Activated T-helper 17 cell treated with anti-CD3 and anti-CD28 coated beads, Interleukin-2, amount 50 U/mL, for 72 hours (primary cell): ENCODE results near the gene VAPB. TPM values are rescaled to one million over a fixed set of nuclear protein-coding genes. Genes with fewer than 3 reads are reported as not detected.

Source experiments
- ATAC-seq: fragments of 150-1000 bp; cut with Tn5 transposase; replicated peaks from 2 replicates; pipeline ENCODE4 v1.10.0; 2021; ENCODE audit warnings: mild to moderate bottlenecking, moderate library complexity
- H3K27ac Mint-ChIP-seq: one replicate; pipeline ENCODE4 v1.8.0; 2022; ENCODE audit warnings: mixed read lengths
- H3K27me3 Mint-ChIP-seq: one replicate; pipeline ENCODE4 v1.8.0; 2022; ENCODE audit warnings: mixed read lengths
- H3K36me3 Mint-ChIP-seq: one replicate; pipeline ENCODE4 v1.8.0; 2022; ENCODE audit warnings: low read depth, mild to moderate bottlenecking, mixed read lengths
- H3K4me1 Mint-ChIP-seq: one replicate; pipeline ENCODE4 v1.8.0; 2022; ENCODE audit warnings: mixed read lengths
- H3K4me3 Mint-ChIP-seq: one replicate; pipeline ENCODE4 v1.8.0; 2022; ENCODE audit warnings: mild to moderate bottlenecking, mixed read lengths
- H3K9me3 Mint-ChIP-seq: one replicate; pipeline ENCODE4 v1.8.0; 2022; ENCODE audit warnings: mixed read lengths
- total RNA-seq, 2 donors: library from RNA; stranded (reverse); gene quantifications; one replicate each; pipeline ENCODE4 v1.2.3, GENCODE V29; 2022

The VAPB gene
- total RNA-seq, 2 donors from 2014 or later = 43.2 to 48.2 TPM

- no peaks in the 10 kb centered on the region for H3K36me3 Mint-ChIP-seq
- peaks cover 12% of the 10 kb centered on the region for H3K27me3 Mint-ChIP-seq
- H3K4me3 Mint-ChIP-seq = no peak overlapping the region
- H3K9me3 Mint-ChIP-seq = peaks cover 5% of the 10 kb centered on the region
- no peak for ATAC-seq
- H3K4me1 Mint-ChIP-seq = no peaks in the 10 kb centered on the region
- no peak overlapping the region for H3K27ac Mint-ChIP-seq
These were observed 91.7 kb downstream of the VAPB start for GRCh38 chr20:58480551-58481336.

- Mint-ChIP-seq H3K27me3 (peaks cover 18% of the 10 kb centered on the region), H3K4me1 (no peaks in the 10 kb centered on the region), H3K27ac (no peak overlapping the region), H3K9me3 (peaks cover 12% of the 10 kb centered on the region), H3K36me3 (peaks cover 6% of the 10 kb centered on the region), H3K4me3 (no peak overlapping the region)
- ATAC-seq = peak; percentile 68
These were observed 92.5 kb downstream of the VAPB start for GRCh38 chr20:58481481-58482021.

GRCh38 chr20:58482416-58482815, 93.4 kb downstream of the VAPB start:
- H3K9me3 Mint-ChIP-seq = peaks cover 12% of the 10 kb centered on the region
- H3K27ac Mint-ChIP-seq = no peak overlapping the region
- no peak for ATAC-seq
- H3K27me3 Mint-ChIP-seq = peaks cover 18% of the 10 kb centered on the region
- no peaks in the 10 kb centered on the region for H3K4me1 Mint-ChIP-seq
- H3K36me3 Mint-ChIP-seq = peaks cover 6% of the 10 kb centered on the region
- no peak overlapping the region for H3K4me3 Mint-ChIP-seq

DNA sequence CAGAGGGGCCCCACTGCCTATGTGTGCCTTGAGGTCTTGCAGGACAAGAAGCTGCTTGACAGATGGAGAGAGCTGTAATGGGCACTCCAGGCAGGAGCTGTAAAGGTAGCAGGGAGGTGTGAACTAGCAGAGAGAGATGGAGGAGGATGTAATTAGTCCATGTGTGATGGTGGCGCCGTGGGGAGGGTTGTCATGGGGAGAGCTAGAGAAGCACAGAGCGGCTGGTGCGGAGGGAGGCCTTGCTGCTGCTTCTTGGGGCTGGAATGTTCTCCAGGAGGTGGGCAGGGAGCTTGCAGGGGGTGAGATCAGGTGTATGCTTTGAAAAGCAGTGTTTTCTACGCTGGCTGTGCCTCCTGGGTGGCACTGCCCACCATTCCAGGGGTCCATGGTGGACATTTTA, 94.0 kb downstream of the VAPB start:
- Mint-ChIP-seq H3K36me3 (peaks cover 6% of the 10 kb centered on the region), H3K27ac (no peak overlapping the region), H3K4me3 (no peak overlapping the region), H3K27me3 (peaks cover 18% of the 10 kb centered on the region), H3K9me3 (peaks cover 12% of the 10 kb centered on the region), H3K4me1 (no peaks in the 10 kb centered on the region)
- no peak for ATAC-seq

GRCh38 chr20:58483470-58483869, 94.4 kb downstream of the VAPB start:
- Mint-ChIP-seq H3K9me3 (peaks cover 8% of the 10 kb centered on the region), H3K4me1 (no peaks in the 10 kb centered on the region), H3K27me3 (peaks cover 18% of the 10 kb centered on the region), H3K27ac (no peak overlapping the region), H3K4me3 (no peak overlapping the region), H3K36me3 (peaks cover 6% of the 10 kb centered on the region)
- no peak for ATAC-seq

DNA sequence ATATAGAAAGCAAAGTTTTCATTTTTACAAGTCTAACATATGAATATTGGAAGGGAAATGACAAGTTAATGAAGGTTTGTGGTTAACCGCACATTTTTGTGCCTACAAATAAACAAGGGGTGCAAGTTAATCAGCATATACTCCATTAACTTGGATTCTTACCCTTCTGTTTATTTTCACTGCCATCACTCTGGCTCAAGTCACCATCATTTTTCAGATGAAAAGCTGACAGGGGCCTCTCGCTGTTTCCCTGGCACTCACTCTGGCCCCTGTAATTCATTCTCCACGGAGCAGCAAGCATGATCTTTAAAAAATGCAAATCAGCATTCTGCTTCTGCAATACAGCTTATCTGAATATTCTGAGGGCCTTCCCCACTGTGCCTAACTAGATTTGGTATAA, 96.4 kb downstream of the VAPB start:
- H3K27ac Mint-ChIP-seq = no peak overlapping the region
- no peak for ATAC-seq
- peaks cover 7% of the 10 kb centered on the region for H3K9me3 Mint-ChIP-seq
- no peak overlapping the region for H3K4me3 Mint-ChIP-seq
- peaks cover 18% of the 10 kb centered on the region for H3K27me3 Mint-ChIP-seq
- no peaks in the 10 kb centered on the region for H3K4me1 Mint-ChIP-seq
- peaks cover 6% of the 10 kb centered on the region for H3K36me3 Mint-ChIP-seq

GRCh38 chr20:58486207-58486606, 97.2 kb downstream of the VAPB start:
- Mint-ChIP-seq H3K36me3 (peaks cover 6% of the 10 kb centered on the region), H3K27ac (no peak overlapping the region), H3K4me1 (no peaks in the 10 kb centered on the region), H3K27me3 (peaks cover 18% of the 10 kb centered on the region), H3K4me3 (no peak overlapping the region), H3K9me3 (peaks cover 7% of the 10 kb centered on the region)
- ATAC-seq = no peak

- Mint-ChIP-seq H3K27ac (no peak overlapping the region), H3K36me3 (no peaks in the 10 kb centered on the region), H3K9me3 (no peaks in the 10 kb centered on the region), H3K4me1 (peaks cover 4% of the 10 kb centered on the region), H3K4me3 (no peak overlapping the region), H3K27me3 (no peaks in the 10 kb centered on the region)
- no peak for ATAC-seq
These were observed 103.2 kb downstream of the VAPB start for GRCh38 chr20:58492074-58492718.

DNA sequence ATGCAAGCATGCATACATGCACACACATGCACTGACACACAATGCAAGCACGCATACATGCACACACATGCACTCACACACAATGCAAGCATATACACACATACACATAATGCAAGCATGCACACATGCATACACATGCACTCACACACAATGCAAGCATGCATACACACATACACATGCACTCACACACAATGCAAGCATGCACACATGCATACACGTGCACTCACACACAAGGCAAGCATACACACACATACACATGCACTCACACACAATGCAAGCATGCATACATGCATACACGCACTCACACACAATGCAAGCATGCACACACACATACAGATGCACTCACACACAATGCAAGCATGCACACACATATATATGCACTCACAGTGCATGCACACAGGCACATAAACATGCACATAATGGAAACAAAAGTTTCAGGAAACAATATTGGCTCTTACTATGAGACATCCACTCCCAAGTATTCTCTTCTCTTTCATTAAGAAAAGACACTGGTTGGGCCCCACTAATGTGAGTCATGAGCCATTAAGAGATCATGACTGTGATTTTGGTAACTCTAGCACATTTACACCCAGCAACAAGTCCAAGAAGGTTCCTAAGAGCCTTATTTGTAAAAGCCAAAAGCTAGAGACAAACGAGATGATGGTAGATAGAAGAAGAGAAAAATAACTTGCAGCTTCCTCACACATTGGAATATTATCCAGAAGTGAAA, 103.9 kb downstream of the VAPB start:
- Mint-ChIP-seq H3K4me3 (no peak overlapping the region), H3K4me1 (peaks cover 4% of the 10 kb centered on the region), H3K9me3 (no peaks in the 10 kb centered on the region), H3K36me3 (no peaks in the 10 kb centered on the region), H3K27ac (no peak overlapping the region), H3K27me3 (no peaks in the 10 kb centered on the region)
- no peak for ATAC-seq

GRCh38 chr20:58494923-58495622, 106.0 kb downstream of the VAPB start:
- no peaks in the 10 kb centered on the region for H3K9me3 Mint-ChIP-seq
- peaks cover 4% of the 10 kb centered on the region for H3K4me1 Mint-ChIP-seq
- no peak overlapping the region for H3K4me3 Mint-ChIP-seq
- peaks cover 6% of the 10 kb centered on the region for H3K27me3 Mint-ChIP-seq
- H3K36me3 Mint-ChIP-seq = no peaks in the 10 kb centered on the region
- ATAC-seq = no peak
- H3K27ac Mint-ChIP-seq = no peak overlapping the region

DNA sequence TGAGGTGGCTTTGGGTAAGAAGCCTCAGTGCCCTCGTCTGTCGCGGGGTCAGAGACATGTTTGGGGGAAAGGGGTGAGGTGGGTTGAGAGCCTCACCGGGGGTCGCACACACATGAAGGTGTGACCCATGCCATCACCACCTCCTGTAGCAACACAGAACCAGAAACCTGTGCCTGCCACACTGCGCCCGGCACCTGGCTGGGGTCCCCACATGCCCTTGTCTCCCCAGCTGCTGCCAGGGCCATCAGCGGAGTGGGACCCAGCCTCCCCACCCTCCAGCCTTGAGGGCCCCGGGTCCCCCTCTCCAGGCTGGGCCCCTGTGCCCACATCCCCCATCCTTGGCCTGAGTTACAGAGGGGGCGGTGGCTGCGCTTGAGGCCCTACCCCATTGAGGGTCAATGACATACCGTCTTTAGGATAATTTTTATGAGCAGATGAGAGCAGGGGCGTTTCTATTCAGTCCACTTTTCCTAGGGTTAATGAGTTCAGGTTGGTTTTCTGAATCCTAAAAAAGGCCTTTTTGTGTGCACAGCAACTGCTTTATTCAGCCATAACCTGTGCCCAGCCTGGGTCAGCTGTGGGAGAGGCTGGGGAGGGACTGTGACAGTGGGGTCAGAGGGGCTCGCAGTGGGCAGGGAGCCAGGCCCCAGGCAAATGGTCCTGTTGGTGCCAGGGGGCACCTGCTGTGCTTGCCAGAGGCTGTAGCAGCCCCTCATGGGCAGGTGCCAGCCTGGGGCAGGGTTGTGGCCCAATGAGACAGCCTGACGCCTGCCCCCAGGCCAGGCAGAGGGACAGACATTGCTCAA, 106.8 kb downstream of the VAPB start:
- peaks cover 4% of the 10 kb centered on the region for H3K4me1 Mint-ChIP-seq

DNA sequence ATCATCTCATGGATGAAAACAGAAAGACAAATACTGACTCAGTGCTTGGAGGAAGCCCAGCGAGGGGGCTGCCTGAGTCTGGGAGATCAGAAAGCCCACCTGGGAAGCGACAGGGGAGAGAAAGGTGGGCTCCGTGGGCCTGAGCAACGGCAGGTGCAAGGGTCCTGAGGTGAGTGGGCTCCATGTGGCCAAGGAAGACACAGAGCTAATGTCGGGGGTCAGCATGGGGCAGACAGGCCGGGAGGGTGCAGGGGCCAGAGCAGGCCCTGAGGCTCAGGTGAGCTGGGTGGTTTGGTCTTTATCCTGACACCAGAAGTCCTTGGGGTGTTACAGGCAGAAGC, 107.4 kb downstream of the VAPB start:
- Mint-ChIP-seq H3K27ac (no peak overlapping the region), H3K36me3 (no peaks in the 10 kb centered on the region), H3K4me3 (no peak overlapping the region), H3K9me3 (no peaks in the 10 kb centered on the region), H3K4me1 (peaks cover 4% of the 10 kb centered on the region), H3K27me3 (peaks cover 6% of the 10 kb centered on the region)
- no peak for ATAC-seq

More for the DNA sequence above, 106.8 kb downstream of the VAPB start:
- H3K27ac Mint-ChIP-seq = no peak overlapping the region
- ATAC-seq = no peak
- no peak overlapping the region for H3K4me3 Mint-ChIP-seq
- H3K27me3 Mint-ChIP-seq = peaks cover 6% of the 10 kb centered on the region
- H3K36me3 Mint-ChIP-seq = no peaks in the 10 kb centered on the region
- H3K9me3 Mint-ChIP-seq = no peaks in the 10 kb centered on the region

- H3K36me3 Mint-ChIP-seq = no peaks in the 10 kb centered on the region
- ATAC-seq = no peak
- no peak overlapping the region for H3K27ac Mint-ChIP-seq
- H3K27me3 Mint-ChIP-seq = peaks cover 6% of the 10 kb centered on the region
- H3K4me3 Mint-ChIP-seq = no peak overlapping the region
- peaks cover 4% of the 10 kb centered on the region for H3K4me1 Mint-ChIP-seq
- H3K9me3 Mint-ChIP-seq = no peaks in the 10 kb centered on the region
These were observed 108.1 kb downstream of the VAPB start for GRCh38 chr20:58497076-58497641.
